GM19438 (cell line): ENCODE measurements around the gene PIP4K2B.
A peak's percentile ranks its signal among the peaks of the same experiment; 100 is the strongest.
"Not testable (repeated sequence)": the region's sequence is repeated elsewhere in the genome, so short reads cannot be mapped to it uniquely, and the experiment has no call there.

ENCODE experiments used
- ATAC-seq: cut with Tn5 transposase; IDR thresholded peaks from one replicate; pipeline ENCODE4 v1.9.1; 2021; ENCODE audit warnings: low read depth; ENCODE audit not compliant: unreplicated experiment

Gene PIP4K2B

GRCh38 chr17:38799501-38800236, at the start of gene PIP4K2B:
TSS of gene PIP4K2B (minus strand) at chr17:38799556. CDS start at chr17:38799424, 132 bp downstream.
- peak; percentile 83 for ATAC-seq

GRCh38 chr17:38848557-38848891, 49.2 kb upstream of the PIP4K2B start:
- no peak for ATAC-seq

- ATAC-seq: no peak
Observed at GRCh38 chr17:38844261-38844757, 45.0 kb upstream of the PIP4K2B start.

GRCh38 chr17:38825762-38826247, 26.4 kb upstream of the PIP4K2B start:
- no peak for ATAC-seq

GRCh38 chr17:38824899-38825761, 25.8 kb upstream of the PIP4K2B start, which contains the start of gene CWC25:
TSS of gene CWC25 (minus strand) at chr17:38825321. CDS start at chr17:38825183, 138 bp downstream.
- ATAC-seq: peak; percentile 81

GRCh38 chr17:38815576-38816193, 16.3 kb upstream of the PIP4K2B start:
- ATAC-seq: no peak

- ATAC-seq: no peak
Observed at GRCh38 chr17:38809828-38810227, 10.5 kb upstream of the PIP4K2B start.

- no peak for ATAC-seq
Observed at GRCh38 chr17:38800237-38800760, 943 bp upstream of the PIP4K2B start.

- ATAC-seq: peak; percentile 22
Observed at GRCh38 chr17:38798614-38799500, 499 bp downstream of the PIP4K2B start.

GRCh38 chr17:38797828-38798227, 1.5 kb downstream of the PIP4K2B start:
- no peak for ATAC-seq

GRCh38 chr17:38797158-38797490, 2.2 kb downstream of the PIP4K2B start:
- no peak for ATAC-seq

- no peak for ATAC-seq
Observed at GRCh38 chr17:38796451-38797157, 2.8 kb downstream of the PIP4K2B start.

- ATAC-seq: no peak
Observed at GRCh38 chr17:38794221-38794620, 5.1 kb downstream of the PIP4K2B start.

- ATAC-seq: no peak
Observed at GRCh38 chr17:38791162-38791561, 8.2 kb downstream of the PIP4K2B start.

GRCh38 chr17:38790148-38790707, 9.1 kb downstream of the PIP4K2B start:
- ATAC-seq: not testable (repeated sequence)

GRCh38 chr17:38789185-38789584, 10.2 kb downstream of the PIP4K2B start:
- ATAC-seq: no peak

- ATAC-seq: not testable (repeated sequence)
Observed at GRCh38 chr17:38787999-38788398, 11.4 kb downstream of the PIP4K2B start.

- ATAC-seq: no peak
Observed at GRCh38 chr17:38786372-38786771, 13.0 kb downstream of the PIP4K2B start.

- no peak for ATAC-seq
Observed at GRCh38 chr17:38783227-38783626, 16.1 kb downstream of the PIP4K2B start.
